ENCODE data around the gene REPIN1.
A peak's percentile ranks its signal among the peaks of the same experiment; 100 is the strongest.

Gene REPIN1

GRCh38 chr7:150363370-150363769 lies 5.3 kb upstream of the REPIN1 start:
- Histone ChIP-seq H3K9ac (ENCODE audit: low read length) (peak overlapping the region; percentile 65; the same call in 1 of the 2 replicates), H2AFZ (ENCODE audit: low read depth, low read length) (no peak overlapping the region), H3K27ac (ENCODE audit: low read length) (peak overlapping the region; percentile 93), H3K4me3 (ENCODE audit: low read length) (peak overlapping the region; percentile 41; the same call in 1 of the 2 replicates), H3K9me3 (ENCODE audit: insufficient read depth, low read length) (no peaks in the 10 kb centered on the region), H3K79me2 (ENCODE audit: low read length) (peaks cover 5% of the 10 kb centered on the region; the same call in 1 of the 2 replicates), H3K36me3 (replicated peaks; ENCODE audit: low read depth, low read length) (no peaks in the 10 kb centered on the region), H3K4me1 (ENCODE audit: low read length) (peaks cover 78% of the 10 kb centered on the region), H4K20me1 (ENCODE audit: insufficient read depth, low read length) (no peaks in the 10 kb centered on the region), H3K4me2 (ENCODE audit: low read length) (peak overlapping the region; percentile 87), H3K27me3 (ENCODE audit: low read depth, low read length) (no peaks in the 10 kb centered on the region)
- TF ChIP-seq CTCF (IDR thresholded peaks at IDR 0.05; ENCODE audit: low read depth, low read length) (no peak), EZH2phosphoT487 (IDR thresholded peaks at IDR 0.05; ENCODE audit: low read depth) (no peak)

DNA sequence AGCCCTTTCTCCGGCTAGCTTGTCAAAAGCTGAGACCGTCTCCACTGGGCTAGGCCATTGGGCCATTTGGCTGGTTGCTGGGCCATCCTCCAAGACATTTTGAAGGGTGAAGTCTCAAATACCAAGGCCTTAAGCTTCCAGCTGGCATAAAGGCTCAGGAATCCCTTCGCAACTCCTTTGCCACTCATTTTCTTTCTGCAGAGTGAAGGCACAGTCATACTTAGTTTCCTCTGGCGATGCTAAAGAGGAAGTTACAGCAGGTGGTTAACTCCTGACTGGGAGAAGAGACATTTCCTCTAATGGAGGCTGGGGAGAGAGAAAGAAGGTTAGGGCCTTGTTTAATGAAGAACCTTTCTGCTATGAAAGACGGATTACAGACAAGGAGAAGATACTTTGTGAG lies 4.8 kb upstream of the REPIN1 start:
- Histone ChIP-seq H3K79me2 (ENCODE audit: low read length) (peaks cover 10% of the 10 kb centered on the region), H2AFZ (ENCODE audit: low read depth, low read length) (no peak overlapping the region; the same call in 1 of the 2 replicates)

GRCh38 chr7:150365194-150365593 lies 3.4 kb upstream of the REPIN1 start:
- no peak overlapping the region for H3K4me3 ChIP-seq (ENCODE audit: low read length)
- no peak for TF ChIP-seq EZH2phosphoT487 (IDR thresholded peaks at IDR 0.05; ENCODE audit: low read depth)
- no peak for TF ChIP-seq CTCF (IDR thresholded peaks at IDR 0.05; ENCODE audit: low read depth, low read length)
- peaks cover 11% of the 10 kb centered on the region for H3K36me3 ChIP-seq (replicated peaks; ENCODE audit: low read depth, low read length)
- no peaks in the 10 kb centered on the region for H3K9me3 ChIP-seq (ENCODE audit: insufficient read depth, low read length)
- H3K9ac ChIP-seq (ENCODE audit: low read length), result peak overlapping the region; percentile 49; the same call in 1 of the 2 replicates
- no peaks in the 10 kb centered on the region for H3K27me3 ChIP-seq (ENCODE audit: low read depth, low read length)
- peaks cover 23% of the 10 kb centered on the region for H3K79me2 ChIP-seq (ENCODE audit: low read length)
- peak overlapping the region; percentile 93 for H3K27ac ChIP-seq (ENCODE audit: low read length)
- peaks cover 6% of the 10 kb centered on the region; the same call in 1 of the 2 replicates for H4K20me1 ChIP-seq (ENCODE audit: insufficient read depth, low read length)
- H3K4me1 ChIP-seq (ENCODE audit: low read length), result peaks cover 61% of the 10 kb centered on the region
- H3K4me2 ChIP-seq (ENCODE audit: low read length), result peak overlapping the region; percentile 4; the same call in 1 of the 2 replicates
- no peak overlapping the region for H2AFZ ChIP-seq (ENCODE audit: low read depth, low read length)

More for the DNA sequence above, 4.8 kb upstream of the REPIN1 start:
- H3K36me3 ChIP-seq (replicated peaks; ENCODE audit: low read depth, low read length), result no peaks in the 10 kb centered on the region
- H3K4me2 ChIP-seq (ENCODE audit: low read length), result peak overlapping the region; percentile 87
- peaks cover 73% of the 10 kb centered on the region for H3K4me1 ChIP-seq (ENCODE audit: low read length)
- peak overlapping the region; percentile 93 for H3K27ac ChIP-seq (ENCODE audit: low read length)
- H3K4me3 ChIP-seq (ENCODE audit: low read length), result peak overlapping the region; percentile 41
- no peak for TF ChIP-seq EZH2phosphoT487 (IDR thresholded peaks at IDR 0.05; ENCODE audit: low read depth)
- H3K27me3 ChIP-seq (ENCODE audit: low read depth, low read length), result no peaks in the 10 kb centered on the region
- H3K9ac ChIP-seq (ENCODE audit: low read length), result peak overlapping the region; percentile 65; the same call in 1 of the 2 replicates
- no peaks in the 10 kb centered on the region for H3K9me3 ChIP-seq (ENCODE audit: insufficient read depth, low read length)
- H4K20me1 ChIP-seq (ENCODE audit: insufficient read depth, low read length), result no peaks in the 10 kb centered on the region

GRCh38 chr7:150365673-150366398 lies 2.8 kb upstream of the REPIN1 start:
- H3K9ac ChIP-seq (ENCODE audit: low read length), result peak overlapping the region; percentile 49
- H3K4me3 ChIP-seq (ENCODE audit: low read length), result 0 out of 2 replicates have a peak overlapping the region, but pooled peaks have one; percentile 20
- H3K27ac ChIP-seq (ENCODE audit: low read length), result peak overlapping the region; percentile 93
- no peak for TF ChIP-seq CTCF (IDR thresholded peaks at IDR 0.05; ENCODE audit: low read depth, low read length)
- TF ChIP-seq EZH2phosphoT487 (IDR thresholded peaks at IDR 0.05; ENCODE audit: low read depth), result no peak
- no peaks in the 10 kb centered on the region for H3K9me3 ChIP-seq (ENCODE audit: insufficient read depth, low read length)
- H3K79me2 ChIP-seq (ENCODE audit: low read length), result peaks cover 29% of the 10 kb centered on the region
- H3K36me3 ChIP-seq (replicated peaks; ENCODE audit: low read depth, low read length), result peaks cover 17% of the 10 kb centered on the region
- no peaks in the 10 kb centered on the region for H3K27me3 ChIP-seq (ENCODE audit: low read depth, low read length)
- H2AFZ ChIP-seq (ENCODE audit: low read depth, low read length), result no peak overlapping the region
- H3K4me1 ChIP-seq (ENCODE audit: low read length), result peaks cover 67% of the 10 kb centered on the region
- H3K4me2 ChIP-seq (ENCODE audit: low read length), result peak overlapping the region; percentile 62
- H4K20me1 ChIP-seq (ENCODE audit: insufficient read depth, low read length), result peaks cover 13% of the 10 kb centered on the region

All from OCI-LY3 (cell line).